H9 (cell line): ENCODE results near the gene HOXC11. TPM values are rescaled to one million over a fixed set of nuclear protein-coding genes. Genes with fewer than 3 reads are reported as not detected.

Experiments used
- DNase-seq: peaks from one replicate; pipeline ENCODE4 v3.0.0-alpha.2; 2017
- H2AFZ ChIP-seq: one replicate; pipeline ENCODE4 v1.6.1; 2013; ENCODE audit warnings: mild to moderate bottlenecking, low read length, control low read depth, moderate library complexity
- H2AK5ac ChIP-seq: 2 replicates; pipeline ENCODE4 v1.6.1; 2013; ENCODE audit warnings: low read length, control low read depth, mixed read lengths; ENCODE audit not compliant: insufficient read length
- H2BK120ac ChIP-seq: one replicate; pipeline ENCODE4 v1.6.1; 2013; ENCODE audit warnings: low read depth, mild to moderate bottlenecking, low read length, control low read depth, inconsistent platforms; ENCODE audit not compliant: poor library complexity, severe bottlenecking
- H2BK12ac ChIP-seq: 2 replicates; pipeline ENCODE4 v1.6.1; 2013; ENCODE audit warnings: low read length, control low read depth, mixed read lengths, low read depth; ENCODE audit not compliant: insufficient read length
- H2BK15ac ChIP-seq: 2 replicates; pipeline ENCODE4 v1.6.1; 2013; ENCODE audit warnings: low read depth, low read length, control low read depth
- H2BK20ac ChIP-seq: one replicate; pipeline ENCODE4 v1.6.1; 2013; ENCODE audit warnings: low read depth, mild to moderate bottlenecking, low read length, control low read depth, inconsistent platforms; ENCODE audit not compliant: poor library complexity, severe bottlenecking
- H2BK5ac ChIP-seq: 2 replicates; pipeline ENCODE4 v1.6.1; 2013; ENCODE audit warnings: low read length, control low read depth, mixed read lengths; ENCODE audit not compliant: insufficient read length
- H3K14ac ChIP-seq: 2 replicates; pipeline ENCODE4 v1.6.1; 2013; ENCODE audit warnings: low read length, control low read depth; ENCODE audit not compliant: insufficient read depth
- H3K18ac ChIP-seq: 2 replicates; pipeline ENCODE4 v1.6.1; 2013; ENCODE audit warnings: low read depth, mild to moderate bottlenecking, mixed read lengths, low read length, control low read depth; ENCODE audit not compliant: insufficient read length
- H3K23ac ChIP-seq: 2 replicates; pipeline ENCODE4 v1.6.1; 2013; ENCODE audit warnings: low read length, control low read depth, mixed read lengths, low read depth; ENCODE audit not compliant: insufficient read length
- H3K23me2 ChIP-seq: 2 replicates; pipeline ENCODE4 v1.6.1; 2013; ENCODE audit warnings: low read depth, mild to moderate bottlenecking, mixed read lengths, low read length, control low read depth; ENCODE audit not compliant: insufficient read length, poor library complexity, severe bottlenecking
- H3K27ac ChIP-seq: 2 replicates; pipeline ENCODE4 v1.5.1; 2013; ENCODE audit warnings: low read length, control low read depth, mixed read lengths, low read depth; ENCODE audit not compliant: insufficient read length
- H3K27me3 ChIP-seq: 2 replicates; pipeline ENCODE4 v1.6.1; 2013; ENCODE audit warnings: low read length, control low read depth, inconsistent platforms; ENCODE audit not compliant: insufficient read depth
- H3K4ac ChIP-seq: 2 replicates; pipeline ENCODE4 v1.6.1; 2013; ENCODE audit warnings: low read depth, mild to moderate bottlenecking, control low read depth, inconsistent platforms, low read length, moderate library complexity
- H3K4me1 ChIP-seq: 2 replicates; pipeline ENCODE4 v1.6.1; 2013; ENCODE audit warnings: low read length, control low read depth, inconsistent platforms; ENCODE audit not compliant: insufficient read depth
- H3K4me2 ChIP-seq: 2 replicates; pipeline ENCODE4 v1.6.1; 2013; ENCODE audit warnings: low read length, control low read depth, mixed read lengths; ENCODE audit not compliant: insufficient read length, insufficient read depth
- H3K56ac ChIP-seq: 2 replicates; pipeline ENCODE4 v1.6.1; 2013; ENCODE audit warnings: low read depth, mild to moderate bottlenecking, mixed read lengths, low read length, control low read depth; ENCODE audit not compliant: insufficient read length
- H3K79me1 ChIP-seq: 2 replicates; pipeline ENCODE4 v1.6.1; 2013; ENCODE audit warnings: low read depth, mild to moderate bottlenecking, moderate library complexity, low read length, control low read depth, inconsistent platforms; ENCODE audit not compliant: insufficient read depth, poor library complexity, severe bottlenecking
- H3K79me2 ChIP-seq: 2 replicates; pipeline ENCODE4 v1.6.1; 2013; ENCODE audit warnings: low read length, control low read depth, inconsistent platforms; ENCODE audit not compliant: insufficient read depth
- H3K9ac ChIP-seq: 2 replicates; pipeline ENCODE4 v1.6.1; 2013; ENCODE audit warnings: low read length, control low read depth, mixed read lengths; ENCODE audit not compliant: insufficient read length; ENCODE audit errors: extremely low read depth
- H3K9me3 ChIP-seq: one replicate; pipeline ENCODE4 v1.6.1; 2013; ENCODE audit warnings: low read depth, low read length, inconsistent platforms; ENCODE audit not compliant: control insufficient read depth
- H3T11ph ChIP-seq: one replicate; pipeline ENCODE4 v1.6.1; 2013; ENCODE audit warnings: mild to moderate bottlenecking, low read length, control low read depth, inconsistent platforms
- H4K20me1 ChIP-seq: one replicate; pipeline ENCODE4 v1.6.1; 2013; ENCODE audit not compliant: control insufficient read depth, insufficient read length, insufficient read depth
- H4K5ac ChIP-seq: 2 replicates; pipeline ENCODE4 v1.6.1; 2013; ENCODE audit warnings: low read depth, mild to moderate bottlenecking, mixed read lengths, low read length, control low read depth; ENCODE audit not compliant: insufficient read length
- H4K8ac ChIP-seq: replicated peaks from 2 replicates; pipeline ENCODE4 v1.6.1; 2013; ENCODE audit warnings: low read length, control low read depth, mixed read lengths, low read depth; ENCODE audit not compliant: insufficient read length
- H4K91ac ChIP-seq: 2 replicates; pipeline ENCODE4 v1.6.1; 2013; ENCODE audit warnings: low read depth, mild to moderate bottlenecking, moderate library complexity, mixed read lengths, low read length, control low read depth; ENCODE audit not compliant: insufficient read length
- H3K27ac Mint-ChIP-seq, 3 experiments: 2 replicates in 2 of 3; 3 replicates in 1 of 3; pipeline ENCODE4 v1.8.0; 2020 to 2021; ENCODE audit warnings: mixed read lengths in 3 of 3, mild to moderate bottlenecking in 1 of 3, moderate library complexity in 1 of 3
- H3K27me3 Mint-ChIP-seq: 2 replicates; pipeline ENCODE4 v1.8.0; 2021; ENCODE audit warnings: low read depth, mild to moderate bottlenecking, moderate library complexity, mixed read lengths
- H3K36me3 Mint-ChIP-seq, 3 experiments: 2 replicates in 2 of 3; 3 replicates in 1 of 3; pipeline ENCODE4 v1.8.0; 2020 to 2021; ENCODE audit warnings: low read depth in 3 of 3, mixed read lengths in 3 of 3; ENCODE audit not compliant: insufficient read depth in 1 of 3
- H3K4me1 Mint-ChIP-seq, 2 experiments: 2 replicates each; pipeline ENCODE4 v1.8.0; 2020; ENCODE audit warnings: mixed read lengths in 2 of 2
- H3K4me3 Mint-ChIP-seq, 2 experiments: 2 replicates in 1 of 2; 3 replicates in 1 of 2; pipeline ENCODE4 v1.8.0; 2020 to 2021; ENCODE audit warnings: mild to moderate bottlenecking in 2 of 2, mixed read lengths in 2 of 2, moderate library complexity in 1 of 2
- H3K9me3 Mint-ChIP-seq, 2 experiments: 2 replicates in 1 of 2; 3 replicates in 1 of 2; pipeline ENCODE4 v1.8.0; 2020; ENCODE audit warnings: mild to moderate bottlenecking in 2 of 2, mixed read lengths in 2 of 2, moderate library complexity in 1 of 2
- CTCF ChIP-seq: fragments of 200-600 bp; sonication (generic); conservative IDR thresholded peaks from 3 replicates; pipeline ENCODE4 v1.8.0; 2021; ENCODE audit warnings: antibody characterized with exemption, mild to moderate bottlenecking
- WGBS: extraction: QIAGEN DNeasy Blood & Tissue Kit; methylation state at CpG from one replicate; pipeline ENCODE4 v1.1.7; 2013; ENCODE audit warnings: missing lambda C conversion rate, low lambda C conversion rate, mixed read lengths; ENCODE audit not compliant: insufficient read length; ENCODE audit errors: extremely low coverage; 5-methylcytosine and 5-hydroxymethylcytosine counted together
- total RNA-seq: library from RNA; stranded (reverse); gene quantifications from 2 replicates; pipeline ENCODE4 v1.2.1, GENCODE V29; 2021

HOXC11 gene
- total RNA-seq, 1 experiment from 2014 or later = not detected

- H3K4me2 ChIP-seq = no peak overlapping the region
- no peaks in the 10 kb centered on the region for H3K23me2 ChIP-seq
- H2BK120ac ChIP-seq = no peak overlapping the region
- no peak for TF ChIP-seq CTCF
- no peak overlapping the region for H3K14ac ChIP-seq
- H2AK5ac ChIP-seq = no peak overlapping the region
- H3K79me1 ChIP-seq = no peaks in the 10 kb centered on the region
- peaks cover 96% of the 10 kb centered on the region for H3K27me3 ChIP-seq
- H3T11ph ChIP-seq = no peak overlapping the region
- no peak overlapping the region for H2BK20ac ChIP-seq
- H2BK12ac ChIP-seq = no peak overlapping the region
- H2BK5ac ChIP-seq = no peak overlapping the region
- H4K8ac ChIP-seq = no peak overlapping the region
- no peak overlapping the region for H3K4ac ChIP-seq
- H3K9ac ChIP-seq = no peak overlapping the region
- no peaks in the 10 kb centered on the region for H4K20me1 ChIP-seq
- H2BK15ac ChIP-seq = no peak overlapping the region
- H3K36me3 Mint-ChIP-seq = no peaks in the 10 kb centered on the region; a peak in 2 of 7 replicates
- H3K9me3 Mint-ChIP-seq = peaks cover 3 to 11% of the 10 kb centered on the region in 2 experiments; a peak in 4 of 5 replicates
- no CpG with 5 or more reads among the region's 21 CpGs for WGBS
- no peaks in the 10 kb centered on the region for H3K79me2 ChIP-seq
- peaks cover 3 to 11% of the 10 kb centered on the region in 2 experiments; a peak in 2 of 4 replicates for H3K4me1 Mint-ChIP-seq
- no peaks in the 10 kb centered on the region for H3K9me3 ChIP-seq
- H2AFZ ChIP-seq = no peak overlapping the region
- no peaks in the 10 kb centered on the region for H3K4me1 ChIP-seq
- no peak overlapping the region for H3K18ac ChIP-seq
- H3K27ac Mint-ChIP-seq = no peak overlapping the region
- H3K56ac ChIP-seq = no peak overlapping the region
- H4K91ac ChIP-seq = no peak overlapping the region
- no peak overlapping the region for H3K27ac ChIP-seq
- no peak for DNase-seq
- no peak overlapping the region for H3K23ac ChIP-seq
- H3K4me3 Mint-ChIP-seq = no peak overlapping the region; a peak in 1 of 5 replicates
- H3K27me3 Mint-ChIP-seq = peaks cover 100% of the 10 kb centered on the region
- no peak overlapping the region for H4K5ac ChIP-seq
These were observed 14.0 kb downstream of the HOXC11 start for GRCh38 chr12:53986686-53987483.
